GM21576 (cell line): Measurements from ENCODE around the gene FARS2.

ENCODE experiments used
- ATAC-seq: cut with Tn5 transposase; IDR thresholded peaks from one replicate; pipeline ENCODE4 v1.9.1; 2021; ENCODE audit warnings: mild to moderate bottlenecking, moderate library complexity; ENCODE audit not compliant: unreplicated experiment

FARS2 gene

DNA sequence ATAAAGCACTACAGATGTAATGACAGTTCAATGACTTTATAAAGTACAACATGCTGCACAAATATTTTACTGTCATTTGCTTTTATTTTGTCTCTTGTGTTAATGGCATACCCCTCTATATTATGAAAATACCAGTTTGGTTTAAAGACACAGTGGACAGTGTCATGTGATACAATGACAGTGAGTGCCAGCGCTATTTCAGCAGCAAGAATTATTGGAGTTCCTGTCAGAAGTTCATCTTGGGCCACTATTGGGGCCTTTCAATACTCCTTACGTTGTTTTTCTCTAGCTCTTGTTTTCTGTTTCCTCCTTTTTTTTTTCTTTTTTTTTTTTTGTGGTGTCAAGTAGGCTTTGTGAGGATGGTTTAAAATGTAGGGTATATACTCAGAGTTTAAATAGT lies 232.5 kb downstream of the FARS2 start:
- no peak for ATAC-seq

DNA sequence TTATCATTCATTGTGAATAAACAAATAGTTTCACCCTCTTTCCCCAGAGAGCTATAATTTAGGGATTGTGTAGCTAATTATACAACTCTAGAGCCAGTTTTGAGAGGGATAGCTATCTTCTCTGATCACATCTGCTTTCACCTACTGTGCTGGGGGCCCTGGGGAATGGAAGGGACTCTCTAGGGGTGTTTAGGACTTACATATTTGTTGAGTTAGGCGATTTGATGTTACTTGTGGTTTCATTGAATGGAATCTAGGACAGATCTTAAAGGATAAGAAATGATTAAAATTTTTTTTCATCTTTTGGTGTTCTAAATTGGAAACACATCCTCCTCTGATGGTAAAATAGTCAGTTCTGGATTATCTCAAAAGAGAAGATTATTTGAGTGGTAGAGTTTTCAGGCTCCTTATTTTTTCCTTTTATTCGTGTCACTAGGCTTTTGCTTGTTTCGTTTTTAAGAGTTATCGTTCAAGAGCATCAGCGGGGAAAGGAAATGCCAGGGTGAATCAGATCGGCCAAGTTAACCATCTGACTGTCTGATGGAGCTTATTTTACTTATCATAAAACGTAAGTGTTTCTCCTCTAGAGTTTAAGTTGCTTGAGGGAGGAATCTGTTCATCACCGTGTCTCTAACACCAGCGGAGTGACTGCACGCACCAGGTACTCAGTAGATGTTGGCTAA lies 236.7 kb downstream of the FARS2 start:
- no peak for ATAC-seq

DNA sequence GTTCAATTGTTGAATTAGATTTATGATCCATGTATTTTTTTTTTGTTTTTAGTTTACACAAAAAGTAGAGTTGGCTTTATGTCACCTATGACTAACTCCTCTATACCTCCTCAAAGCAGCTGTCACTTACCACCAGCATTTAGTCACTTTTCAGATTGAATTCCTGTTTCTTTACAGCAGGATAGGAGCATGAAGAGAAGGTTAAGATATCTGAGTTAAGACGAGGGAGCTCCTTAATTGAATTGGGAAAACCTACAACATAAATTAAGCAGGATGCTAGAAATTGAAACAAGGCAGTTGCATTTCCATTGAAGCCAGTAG lies 237.2 kb downstream of the FARS2 start:
- ATAC-seq: no peak

DNA sequence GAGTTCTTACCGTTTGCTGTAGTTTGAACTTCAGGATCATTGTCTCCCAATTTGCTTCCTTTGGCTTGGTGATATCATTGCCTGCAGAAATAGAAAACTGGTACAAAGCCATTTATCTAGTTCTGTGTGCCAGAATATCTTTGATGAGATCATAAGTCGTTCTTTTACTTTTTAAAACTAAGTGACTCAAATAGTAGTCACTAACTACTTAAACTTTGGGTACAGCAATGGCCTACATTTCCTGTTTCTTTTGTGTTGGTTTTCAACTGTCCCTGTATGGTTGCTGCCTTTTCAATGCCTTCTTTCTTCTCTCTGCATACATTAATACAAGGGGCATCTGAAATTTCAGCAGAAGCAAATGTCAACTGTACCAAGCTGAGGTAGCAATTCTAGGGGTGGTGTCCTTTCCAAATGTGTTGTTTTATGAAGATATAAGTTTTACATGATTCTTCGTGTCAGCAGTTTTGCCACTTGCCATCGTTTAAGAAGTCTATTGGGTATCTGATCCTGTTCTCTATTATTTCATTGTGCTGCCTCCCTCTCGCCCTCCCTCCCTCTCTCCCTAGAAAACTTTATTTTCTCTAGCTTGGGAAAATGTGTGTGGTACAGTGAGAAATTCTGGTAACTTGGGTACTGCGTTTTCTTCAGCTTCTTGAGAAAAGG lies 238.5 kb downstream of the FARS2 start:
- ATAC-seq: no peak

DNA sequence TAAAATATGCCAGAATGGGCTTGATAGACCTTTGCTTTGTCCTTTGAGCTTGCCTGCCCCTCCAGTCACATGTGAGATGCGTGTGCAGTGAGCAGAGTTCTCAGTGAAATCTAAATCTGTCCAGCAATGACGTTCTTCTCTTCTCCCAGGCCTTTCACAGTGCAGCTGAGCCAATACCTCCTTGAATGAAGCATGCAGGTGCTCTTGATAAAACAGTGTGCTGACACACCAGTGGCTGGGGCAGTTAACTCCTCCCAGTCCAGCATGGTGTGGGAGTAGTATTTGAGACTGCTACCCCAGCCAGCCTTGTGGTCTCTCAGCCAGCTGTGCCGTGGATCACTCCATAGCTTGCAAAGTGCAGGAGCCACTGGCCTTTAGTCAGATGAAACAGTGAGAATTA lies 240.5 kb downstream of the FARS2 start:
- no peak for ATAC-seq

DNA sequence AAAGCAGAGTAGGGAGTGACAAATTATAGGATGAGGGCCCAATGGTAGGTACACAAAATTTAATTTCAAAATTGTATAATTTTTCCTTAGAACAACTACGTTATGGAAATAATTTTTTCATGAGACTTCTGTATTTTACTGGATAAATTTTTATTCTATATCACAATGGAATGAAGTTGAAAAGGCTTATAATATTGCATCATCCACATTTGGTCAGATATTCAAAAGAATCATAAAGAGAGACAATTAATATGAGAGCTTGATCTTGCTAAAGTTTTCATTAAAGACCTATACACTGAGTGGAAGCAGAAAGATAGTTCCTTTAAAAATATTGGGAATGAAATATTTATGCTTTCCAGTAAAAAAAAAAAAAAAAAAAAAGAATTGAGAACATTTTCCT lies 242.8 kb downstream of the FARS2 start:
- no peak for ATAC-seq

DNA sequence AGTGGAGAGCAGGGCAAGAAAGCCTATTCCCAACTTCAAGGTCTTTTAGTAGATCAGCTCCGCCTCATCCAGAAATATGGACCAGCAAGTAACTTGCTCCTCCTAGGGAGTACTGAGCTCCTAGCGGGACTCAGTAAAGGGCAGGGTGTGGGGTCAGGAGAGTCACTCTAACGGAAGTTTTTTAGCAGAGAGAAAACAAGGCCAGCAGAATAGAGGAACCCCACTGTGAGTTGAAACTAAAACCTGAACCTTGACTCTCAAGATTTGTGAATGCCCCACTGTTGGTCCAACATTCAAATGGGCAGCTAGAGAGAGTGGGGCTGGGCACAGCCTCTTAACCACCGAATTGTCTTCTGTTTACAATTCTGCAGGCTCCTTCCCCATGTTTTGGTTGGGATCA lies 244.8 kb downstream of the FARS2 start:
- peak; percentile 58 for ATAC-seq

DNA sequence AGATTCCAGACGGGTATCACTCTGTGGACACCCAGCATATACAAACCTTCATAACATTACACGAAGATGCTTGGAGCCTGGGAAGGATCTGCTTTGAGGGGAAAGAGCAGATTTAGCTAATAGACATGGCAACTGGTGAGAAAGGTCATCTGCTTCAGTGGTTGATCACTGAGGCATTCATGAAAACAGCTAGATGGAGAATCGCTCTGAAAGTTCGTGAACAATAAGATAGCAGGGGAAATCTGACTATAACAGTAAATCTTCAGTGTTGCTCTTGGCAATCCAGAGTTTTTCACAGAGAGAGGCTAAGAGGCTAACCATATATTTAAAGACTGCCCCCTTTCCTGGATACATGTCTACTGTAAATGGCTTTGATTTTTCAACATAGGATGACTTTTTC lies 245.3 kb downstream of the FARS2 start:
- ATAC-seq: peak; percentile 12

DNA sequence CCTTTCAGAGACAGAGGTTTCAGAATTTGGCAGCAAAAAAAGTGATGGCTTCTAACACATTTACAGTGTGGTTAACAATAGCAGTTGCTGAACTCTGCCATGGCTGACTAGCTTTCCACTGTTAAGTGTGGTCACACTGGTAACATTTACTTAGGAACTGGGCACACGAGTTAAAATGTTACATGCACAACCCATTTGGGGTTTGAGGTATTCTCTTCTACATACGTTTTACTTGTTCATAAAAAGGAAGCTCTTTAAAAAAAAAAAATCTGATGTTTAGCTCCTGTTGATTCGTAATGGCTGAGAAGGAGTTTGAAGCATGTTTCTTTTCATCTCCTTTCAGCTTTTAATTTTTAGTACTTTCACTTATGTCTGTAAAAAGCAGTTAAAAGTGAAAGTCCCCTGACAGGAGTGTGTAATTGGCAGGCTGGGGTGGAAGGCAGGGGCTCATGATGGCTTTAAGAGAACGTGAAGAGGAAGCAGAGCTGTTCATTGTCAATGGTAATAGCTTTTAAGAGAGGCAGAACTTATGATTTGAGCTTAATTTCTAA lies 245.9 kb downstream of the FARS2 start:
- peak; percentile 83 for ATAC-seq

DNA sequence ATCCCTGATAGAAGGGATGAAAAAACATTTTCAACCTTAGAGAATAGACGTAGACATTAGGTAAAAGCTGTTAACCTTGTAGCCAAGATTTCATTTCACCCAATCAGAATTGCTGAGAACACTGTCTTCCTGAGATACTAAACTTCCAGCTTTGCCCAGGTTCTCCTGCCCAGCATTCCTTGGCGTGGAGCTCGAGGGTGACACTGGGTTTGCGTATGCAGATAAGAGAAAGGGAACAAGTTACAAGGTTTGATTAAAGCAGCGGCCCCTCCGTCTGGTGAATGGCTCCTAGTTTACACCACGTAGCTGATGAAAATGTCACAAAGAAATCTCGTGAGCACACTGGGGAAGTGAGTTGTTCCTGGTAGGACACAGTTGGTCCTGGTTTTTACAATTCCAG lies 247.8 kb downstream of the FARS2 start:
- ATAC-seq: no peak

DNA sequence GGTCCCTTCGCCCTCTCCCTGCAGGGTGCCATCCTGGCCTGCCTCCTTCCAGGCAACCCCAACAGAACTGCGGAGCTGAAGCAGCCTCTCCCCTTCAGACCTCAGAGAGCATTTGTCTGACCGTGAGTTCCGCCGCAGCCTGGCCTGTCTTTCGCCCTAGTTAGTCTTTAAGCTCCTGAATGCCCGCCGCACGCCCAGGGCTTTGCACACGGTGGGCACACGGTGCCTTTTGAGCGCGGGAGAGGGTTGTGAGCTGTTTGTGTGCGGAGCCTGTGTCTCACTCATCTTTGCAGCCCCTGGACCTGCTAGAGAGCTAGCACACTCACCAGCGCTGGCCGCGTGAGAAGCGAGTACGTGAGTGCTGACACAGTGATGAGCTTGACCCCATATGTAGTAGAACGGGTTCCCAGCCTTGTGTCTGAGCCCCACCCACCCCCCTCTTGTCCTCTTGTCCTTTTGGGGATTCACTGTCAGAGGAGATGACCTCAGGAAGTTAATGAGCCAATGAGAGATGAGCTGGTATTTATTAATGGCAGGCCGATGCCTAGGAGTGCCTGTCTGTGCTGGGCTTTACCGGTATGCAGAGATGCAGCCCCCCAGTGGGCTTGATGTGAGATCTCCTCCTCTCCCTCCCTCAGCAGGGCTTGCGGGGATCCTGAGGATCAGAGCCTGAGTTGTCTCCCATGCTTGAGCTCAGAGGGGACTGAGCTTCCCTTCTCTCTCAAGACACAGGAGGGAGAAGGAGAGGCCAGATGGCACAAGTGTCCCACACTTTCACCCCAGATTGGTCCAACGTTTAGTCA lies 249.2 kb downstream of the FARS2 start:
- no peak for ATAC-seq

DNA sequence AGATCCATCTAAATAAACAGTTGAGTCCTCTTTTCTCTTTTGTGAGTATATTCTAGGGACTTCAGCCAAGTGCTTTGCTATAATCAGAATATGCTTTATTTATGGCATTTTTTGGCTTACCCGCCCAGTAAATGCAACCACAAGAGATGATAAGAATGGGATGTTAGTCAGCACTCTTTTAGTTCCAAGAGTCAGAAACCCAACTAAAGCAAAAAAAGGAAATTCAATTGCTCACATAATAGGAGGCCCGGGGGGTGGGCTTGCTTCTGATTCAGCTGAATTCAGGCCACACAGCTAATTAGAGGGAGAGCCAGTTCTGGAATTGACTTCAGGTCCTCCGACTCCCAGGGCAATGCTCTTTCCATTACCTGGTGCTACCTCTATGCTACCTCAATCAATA lies 250.6 kb downstream of the FARS2 start:
- no peak for ATAC-seq

DNA sequence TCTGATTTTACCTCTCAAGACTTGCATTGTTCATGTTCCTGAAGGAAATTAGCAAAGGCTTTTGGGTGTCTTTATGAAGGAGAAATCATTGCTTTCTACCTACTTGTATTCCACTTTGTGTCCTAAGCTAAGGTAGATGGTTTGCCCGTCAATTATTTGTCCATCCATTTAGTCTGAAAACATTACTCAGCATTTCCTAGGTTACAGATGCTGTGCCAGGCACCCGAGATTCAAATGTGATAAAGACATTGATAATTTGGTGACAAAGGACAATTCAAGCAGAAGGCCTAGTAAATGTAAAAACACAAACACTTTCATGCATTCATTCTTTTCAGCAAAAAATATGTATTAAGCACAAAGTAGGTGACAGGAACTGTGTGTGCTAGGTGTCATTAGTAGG lies 251.1 kb downstream of the FARS2 start:
- ATAC-seq: no peak

DNA sequence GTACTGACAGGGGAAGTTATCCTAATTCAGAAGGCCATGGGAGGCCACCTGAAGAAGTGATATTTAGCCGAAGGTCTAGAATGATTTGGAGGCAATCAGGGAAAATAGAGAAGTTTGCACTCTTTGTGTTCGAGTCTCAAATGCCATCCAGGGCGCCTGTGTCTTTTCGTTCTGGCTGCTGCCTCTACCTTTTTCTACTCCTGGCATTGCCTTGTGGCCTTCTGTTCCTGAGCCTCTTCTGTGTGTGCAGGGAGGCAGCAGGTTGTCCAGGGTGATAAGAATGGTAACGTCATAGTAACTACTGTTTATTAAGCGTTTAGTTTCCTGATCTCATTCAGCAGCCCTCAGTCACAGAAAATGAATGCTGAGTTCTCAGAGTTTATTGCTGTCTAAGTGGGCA lies 252.1 kb downstream of the FARS2 start:
- no peak for ATAC-seq

DNA sequence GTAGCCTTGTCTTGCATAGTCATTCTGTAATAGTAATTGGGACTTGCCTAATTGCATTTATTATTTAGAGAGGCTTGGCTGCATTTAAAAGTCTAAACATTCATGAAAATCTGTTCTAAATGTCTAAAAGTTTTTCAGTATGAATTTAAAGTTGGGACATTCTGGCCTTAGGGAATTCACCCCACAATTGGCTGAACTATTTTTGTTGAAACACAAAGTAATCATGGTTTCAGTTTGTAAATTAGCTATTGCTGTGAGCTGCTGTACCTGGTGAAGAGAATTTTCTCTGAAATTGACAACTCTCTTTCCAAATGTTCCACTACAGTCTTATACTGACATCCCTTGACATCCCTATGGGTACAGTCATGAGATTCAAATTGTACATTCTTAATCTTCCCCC lies 253.0 kb downstream of the FARS2 start:
- ATAC-seq: peak; percentile 52

DNA sequence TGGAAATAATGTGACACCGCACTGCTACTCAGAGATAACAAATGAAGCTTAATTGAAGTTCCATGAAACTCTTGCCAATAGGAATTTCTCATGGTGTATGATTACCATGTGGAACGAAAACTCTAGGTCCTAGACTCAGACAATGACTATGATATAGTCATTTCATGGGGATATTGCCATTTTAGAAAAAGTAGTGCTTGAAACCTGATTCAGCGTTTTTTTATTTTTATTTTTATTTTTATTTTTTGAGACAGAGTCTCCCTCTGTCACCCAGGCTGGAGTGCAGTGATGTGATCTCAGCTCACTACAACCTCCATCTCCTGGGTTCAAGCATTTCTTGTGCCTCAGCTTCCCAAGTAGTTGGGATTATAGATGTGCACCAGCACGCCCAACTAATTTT lies 253.9 kb downstream of the FARS2 start:
- no peak for ATAC-seq

DNA sequence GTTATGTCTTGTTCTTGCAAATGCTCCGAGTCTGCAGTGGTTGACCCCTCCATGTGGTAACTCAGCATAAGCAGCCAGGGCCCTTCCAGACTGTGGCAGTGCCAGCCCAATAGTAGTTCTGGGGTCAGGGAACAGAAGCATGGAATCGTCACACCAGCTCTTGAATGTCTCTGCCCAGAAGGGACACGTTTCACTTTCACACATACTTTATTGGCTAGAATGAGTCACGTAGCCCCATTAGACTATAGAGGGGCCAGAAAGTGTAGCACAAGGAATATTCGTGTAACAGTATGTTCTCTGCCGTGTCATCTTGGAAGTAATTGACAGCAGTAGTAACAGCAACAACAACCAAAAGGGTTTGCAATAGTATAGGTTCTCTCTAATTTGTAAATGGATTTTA lies 254.7 kb downstream of the FARS2 start:
- ATAC-seq: no peak

DNA sequence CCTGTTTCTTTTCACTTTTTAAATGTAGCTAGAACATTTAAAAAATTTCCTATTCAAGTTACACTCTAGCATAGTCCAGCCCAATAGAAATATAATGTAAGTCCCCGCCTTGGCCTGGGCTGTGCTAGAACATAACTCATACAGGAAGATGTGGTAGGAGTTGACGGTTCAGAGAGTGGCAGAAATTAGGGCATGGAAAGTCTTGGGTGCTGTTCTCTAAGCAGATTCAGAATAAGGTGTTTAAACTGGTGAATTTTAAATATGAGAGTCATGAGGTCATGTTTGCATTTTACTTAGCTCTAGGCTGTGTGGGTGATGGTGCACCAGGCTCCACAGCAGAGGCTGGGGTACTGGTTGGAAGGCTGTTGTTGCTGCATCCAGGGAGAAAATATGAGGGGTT lies 256.5 kb downstream of the FARS2 start:
- no peak for ATAC-seq

DNA sequence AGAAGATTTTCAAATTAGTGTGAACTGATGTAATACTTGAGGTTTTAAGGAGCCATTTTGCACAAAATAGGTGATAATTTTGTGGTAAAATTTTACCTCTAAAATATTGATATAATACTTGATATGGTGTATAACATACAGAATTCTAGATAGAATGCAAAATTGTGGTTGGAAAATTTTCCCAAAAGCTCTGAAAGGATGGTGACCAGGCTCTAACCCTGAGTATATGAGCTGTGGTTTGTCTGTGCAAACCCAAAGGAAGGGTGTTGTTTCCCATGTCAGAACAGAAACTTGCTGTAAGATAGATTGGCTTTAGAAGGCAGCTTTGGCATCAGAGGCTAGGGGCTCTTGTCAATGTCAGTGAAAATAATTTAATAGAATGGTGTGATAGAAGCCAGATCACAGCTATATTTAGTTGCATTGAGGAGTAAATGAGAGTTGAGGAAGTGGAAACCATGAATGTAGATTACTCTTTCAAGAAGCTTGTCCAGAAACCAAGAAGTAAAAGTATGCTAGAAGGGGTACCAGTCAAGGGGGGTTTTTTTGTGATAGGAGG lies 257.7 kb downstream of the FARS2 start:
- no peak for ATAC-seq

DNA sequence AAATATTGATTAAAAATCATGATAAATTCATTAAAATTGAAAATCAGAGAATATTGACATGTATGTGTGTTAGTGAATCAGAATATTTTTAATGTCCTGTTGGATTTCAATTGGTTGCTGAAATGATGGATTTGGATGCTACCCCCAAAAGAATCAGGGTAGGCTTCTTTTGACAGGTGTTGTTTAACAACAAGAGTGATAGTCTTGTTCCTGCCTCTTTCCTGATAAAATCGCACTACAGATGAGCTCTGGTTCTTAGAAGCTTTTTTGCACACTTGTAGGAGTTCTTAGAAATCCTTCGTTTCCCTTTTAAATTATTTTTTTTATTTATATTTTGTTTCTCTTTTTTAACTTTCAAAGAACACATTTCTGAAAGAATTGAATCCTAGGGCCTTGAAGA lies 259.5 kb downstream of the FARS2 start:
- no peak for ATAC-seq

DNA sequence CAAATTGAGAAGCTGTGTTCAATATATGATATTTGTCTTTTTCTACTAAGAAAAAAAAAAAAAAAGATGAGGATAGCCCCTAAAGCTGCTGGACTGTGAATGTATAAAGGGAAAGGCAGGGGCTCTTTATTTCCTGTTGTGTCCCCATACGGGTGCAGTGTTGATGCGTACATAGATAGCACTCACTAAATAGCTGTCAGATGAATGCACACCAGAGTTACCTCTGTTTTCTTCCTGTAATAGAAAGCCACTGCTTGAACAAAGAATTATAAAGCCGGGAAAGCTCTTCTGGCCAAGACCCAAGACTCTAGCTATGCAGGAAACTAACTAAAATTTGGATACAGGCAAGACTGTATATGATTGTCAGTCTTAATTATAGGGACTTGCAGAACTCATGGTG lies 260.0 kb downstream of the FARS2 start:
- ATAC-seq: no peak

DNA sequence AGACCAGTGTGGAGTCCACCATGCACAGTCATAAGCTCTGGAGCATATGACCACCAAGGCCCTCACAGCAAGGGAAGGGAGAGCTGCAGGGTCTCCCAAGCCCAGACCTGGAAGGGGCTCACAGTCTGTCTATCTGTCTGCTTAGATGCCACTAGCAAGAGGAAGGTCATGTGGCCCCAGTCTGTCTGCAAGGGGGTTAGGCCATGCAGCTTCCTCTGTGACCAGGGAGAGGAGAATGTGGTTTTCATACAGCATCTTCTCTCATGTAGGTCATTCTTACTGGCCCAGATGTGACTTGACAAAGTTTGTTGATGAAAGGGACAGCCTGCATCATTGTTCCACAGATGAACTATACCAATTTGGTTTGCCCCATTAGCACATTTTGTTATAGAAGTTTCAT lies 260.8 kb downstream of the FARS2 start:
- no peak for ATAC-seq
